ENCODE measurements around the gene HECTD4.
A peak's percentile ranks its signal among the peaks of the same experiment; 100 is the strongest.

The HECTD4 gene

GRCh38 chr12:112131686-112132085 is 250.5 kb downstream of the HECTD4 start:
- Mint-ChIP-seq H3K36me3 (ENCODE audit: low read depth) (peaks cover 11% of the 10 kb centered on the region), H3K4me1 (peaks cover 7% of the 10 kb centered on the region), H3K4me3 (no peak overlapping the region), H3K9me3 (no peaks in the 10 kb centered on the region), H3K27me3 (ENCODE audit: low read depth) (no peaks in the 10 kb centered on the region), H3K27ac (no peak overlapping the region)
- no peak for TF ChIP-seq CTCF (IDR thresholded peaks at IDR 0.05; ENCODE audit: unreplicated experiment in 3 of 3)

GRCh38 chr12:112130441-112130998 is 251.7 kb downstream of the HECTD4 start:
- H3K4me3 Mint-ChIP-seq = no peak overlapping the region
- no peaks in the 10 kb centered on the region for H3K9me3 Mint-ChIP-seq
- peaks cover 11% of the 10 kb centered on the region for H3K4me1 Mint-ChIP-seq
- peak overlapping the region in 1 of 3 experiments; percentile 27 for H3K27ac Mint-ChIP-seq
- peaks cover 10% of the 10 kb centered on the region for H3K36me3 Mint-ChIP-seq (ENCODE audit: low read depth)
- no peaks in the 10 kb centered on the region for H3K27me3 Mint-ChIP-seq (ENCODE audit: low read depth)
- no peak for TF ChIP-seq CTCF (IDR thresholded peaks at IDR 0.05; ENCODE audit: unreplicated experiment in 3 of 3)

GRCh38 chr12:112126911-112127310 is 255.3 kb downstream of the HECTD4 start:
- Mint-ChIP-seq H3K27me3 (ENCODE audit: low read depth) (no peaks in the 10 kb centered on the region), H3K4me1 (peaks cover 28% of the 10 kb centered on the region), H3K36me3 (ENCODE audit: low read depth) (peaks cover 3% of the 10 kb centered on the region), H3K9me3 (no peaks in the 10 kb centered on the region), H3K27ac (peak overlapping the region; percentile 18 to 69 (median 44)), H3K4me3 (peak overlapping the region; percentile 83 to 90 (median 83))
- no peak for TF ChIP-seq CTCF (IDR thresholded peaks at IDR 0.05; ENCODE audit: unreplicated experiment in 3 of 3)

GRCh38 chr12:112126000-112126438 is 256.2 kb downstream of the HECTD4 start:
- Mint-ChIP-seq H3K36me3 (ENCODE audit: low read depth) (peaks cover under 1% of the 10 kb centered on the region), H3K9me3 (no peaks in the 10 kb centered on the region), H3K27ac (peak overlapping the region; percentile 18 to 81 (median 80)), H3K4me1 (peaks cover 32% of the 10 kb centered on the region), H3K27me3 (ENCODE audit: low read depth) (no peaks in the 10 kb centered on the region), H3K4me3 (peak overlapping the region; percentile 83 to 90 (median 83))
- no peak for TF ChIP-seq CTCF (IDR thresholded peaks at IDR 0.05; ENCODE audit: unreplicated experiment in 3 of 3)

- peak within 1 kb of the TSS; percentile 83 to 90 (median 83) for H3K4me3 Mint-ChIP-seq
- no peaks in the 10 kb centered on the region for H3K9me3 Mint-ChIP-seq
Measured at GRCh38 chr12:112125250-112125999, 256.8 kb downstream of the HECTD4 start, which contains the start of gene TRAFD1. TSS of gene TRAFD1 (plus strand) at chr12:112125560. CDS start at chr12:112130523, 4,963 bp downstream.

More at GRCh38 chr12:112125250-112125999, 256.8 kb downstream of the HECTD4 start, which contains the start of gene TRAFD1:
- Mint-ChIP-seq H3K27ac (peak within 1 kb of the TSS; percentile 77 to 92 (median 86)), H3K4me1 (peaks cover 38% of the 10 kb centered on the region), H3K27me3 (ENCODE audit: low read depth) (no peaks in the 10 kb centered on the region), H3K36me3 (ENCODE audit: low read depth) (no peaks in the 10 kb centered on the region)
- no peak for TF ChIP-seq CTCF (IDR thresholded peaks at IDR 0.05; ENCODE audit: unreplicated experiment in 3 of 3)

All from nephron (organoid).